Measurements from ENCODE around the gene LDB2. TPM values are rescaled to one million over a fixed set of nuclear protein-coding genes. Genes with fewer than 3 reads are reported as not detected.

Gene LDB2
- total RNA-seq, 3 donors from 2014 or later, result 34.5 to 68.8 (median 36.5) TPM

DNA sequence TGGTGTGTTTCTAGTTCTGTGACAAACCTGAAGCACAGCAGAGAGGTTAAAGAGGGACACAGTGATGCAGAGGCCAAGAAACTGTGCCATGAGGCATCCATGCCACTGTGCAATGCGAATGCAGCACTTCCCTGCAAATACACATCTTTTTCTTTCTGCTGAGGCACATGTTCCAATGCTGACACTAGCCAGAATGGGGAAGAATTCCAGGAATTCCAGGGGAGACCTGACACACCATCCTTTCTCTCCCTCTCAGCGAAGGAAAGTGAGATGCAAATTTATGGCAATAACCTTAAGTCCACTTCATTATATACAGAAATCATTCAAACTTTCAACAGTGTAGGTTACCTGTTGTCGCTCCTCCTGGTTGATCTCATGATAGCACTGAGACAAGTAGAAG is 204.8 kb downstream of the LDB2 start:
- H3K27me3 ChIP-seq, result no peaks in the 10 kb centered on the region
- intact Hi-C loops (cut with DNase I; ENCODE audit: low total_unique reads), result no loop called here

DNA sequence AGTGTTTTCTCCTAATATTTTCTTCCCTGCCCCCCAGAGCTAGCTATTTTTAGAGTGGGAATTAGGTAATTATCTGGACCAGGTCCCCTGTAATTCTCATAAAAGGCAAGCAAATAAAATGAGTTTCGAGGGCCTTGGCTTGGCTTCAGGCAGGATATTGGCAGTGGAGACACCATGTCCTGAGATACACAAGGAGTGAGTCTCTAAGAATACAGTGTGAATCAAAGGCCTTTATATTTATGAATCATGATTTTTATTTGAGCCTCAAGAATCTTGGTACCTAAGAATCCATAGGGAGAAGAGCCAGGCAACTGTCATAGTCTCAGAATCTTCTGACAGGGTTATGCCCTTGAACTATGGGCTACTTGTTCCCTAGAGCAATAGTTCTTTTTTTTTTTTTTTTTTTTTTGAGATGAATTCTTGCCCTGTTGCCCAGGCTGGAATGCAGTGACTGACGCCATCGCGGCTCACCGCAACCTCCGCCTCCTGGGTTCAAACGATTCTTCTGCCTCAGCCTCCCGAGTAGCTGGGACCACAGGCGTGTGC is 205.4 kb downstream of the LDB2 start:
- Histone ChIP-seq H3K4me3 (no peak overlapping the region), H3K27me3 (no peaks in the 10 kb centered on the region), H3K9me3 (no peaks in the 10 kb centered on the region), H3K4me1 (no peaks in the 10 kb centered on the region), H3K27ac (peak overlapping the region; percentile 6 to 62), H3K36me3 (no peaks in the 10 kb centered on the region)
- TF ChIP-seq POLR2AphosphoS5 (IDR thresholded peaks at IDR 0.05), result no peak
- TF ChIP-seq POLR2A (IDR thresholded peaks at IDR 0.05), result no peak
- TF ChIP-seq, protein P1, sequence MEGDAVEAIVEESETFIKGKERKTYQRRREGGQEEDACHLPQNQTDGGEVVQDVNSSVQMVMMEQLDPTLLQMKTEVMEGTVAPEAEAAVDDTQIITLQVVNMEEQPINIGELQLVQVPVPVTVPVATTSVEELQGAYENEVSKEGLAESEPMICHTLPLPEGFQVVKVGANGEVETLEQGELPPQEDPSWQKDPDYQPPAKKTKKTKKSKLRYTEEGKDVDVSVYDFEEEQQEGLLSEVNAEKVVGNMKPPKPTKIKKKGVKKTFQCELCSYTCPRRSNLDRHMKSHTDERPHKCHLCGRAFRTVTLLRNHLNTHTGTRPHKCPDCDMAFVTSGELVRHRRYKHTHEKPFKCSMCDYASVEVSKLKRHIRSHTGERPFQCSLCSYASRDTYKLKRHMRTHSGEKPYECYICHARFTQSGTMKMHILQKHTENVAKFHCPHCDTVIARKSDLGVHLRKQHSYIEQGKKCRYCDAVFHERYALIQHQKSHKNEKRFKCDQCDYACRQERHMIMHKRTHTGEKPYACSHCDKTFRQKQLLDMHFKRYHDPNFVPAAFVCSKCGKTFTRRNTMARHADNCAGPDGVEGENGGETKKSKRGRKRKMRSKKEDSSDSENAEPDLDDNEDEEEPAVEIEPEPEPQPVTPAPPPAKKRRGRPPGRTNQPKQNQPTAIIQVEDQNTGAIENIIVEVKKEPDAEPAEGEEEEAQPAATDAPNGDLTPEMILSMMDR (IDR thresholded peaks at IDR 0.05), result no peak
- intact Hi-C loops (cut with DNase I; ENCODE audit: low total_unique reads), result no loop called here
- DNase-seq (ENCODE audit: low spot score in 2 of 2), result peak in 1 of 2 donors; percentile 43

More for the DNA sequence above, 204.8 kb downstream of the LDB2 start:
- Histone ChIP-seq H3K27ac (no peak overlapping the region), H3K4me3 (no peak overlapping the region), H3K36me3 (no peaks in the 10 kb centered on the region), H3K4me1 (no peaks in the 10 kb centered on the region), H3K9me3 (no peaks in the 10 kb centered on the region)
- no peak for DNase-seq (ENCODE audit: low spot score in 2 of 2)
- TF ChIP-seq, protein P1 (IDR thresholded peaks at IDR 0.05), result no peak
- no peak for TF ChIP-seq POLR2AphosphoS5 (IDR thresholded peaks at IDR 0.05)
- no peak for TF ChIP-seq POLR2A (IDR thresholded peaks at IDR 0.05)

DNA sequence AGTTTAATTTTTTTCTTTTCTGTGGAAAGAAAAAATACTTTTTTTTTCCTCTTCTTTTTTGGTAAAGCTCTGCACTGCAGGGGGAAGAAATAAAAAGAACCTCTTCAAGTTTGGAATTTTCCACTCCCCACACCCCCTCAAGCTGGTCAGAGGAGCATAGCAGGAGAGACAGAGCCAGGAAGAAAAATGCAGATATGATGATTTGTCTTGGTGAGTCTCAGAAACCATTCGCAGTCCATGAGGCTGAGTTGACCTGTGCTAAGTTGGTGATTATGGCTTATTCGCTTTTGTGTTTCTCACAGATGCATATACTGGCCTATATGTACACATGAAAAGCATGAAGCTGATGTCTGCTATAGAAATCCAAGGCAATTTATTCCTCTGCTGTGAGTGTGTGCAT is 205.9 kb downstream of the LDB2 start:
- H3K9me3 ChIP-seq, result no peaks in the 10 kb centered on the region
- no peak overlapping the region for H3K4me3 ChIP-seq
- DNase-seq (ENCODE audit: low spot score in 2 of 2), result no peak
- intact Hi-C loops (cut with DNase I; ENCODE audit: low total_unique reads), result no loop called here
- H3K27ac ChIP-seq, result peak overlapping the region; percentile 6 to 62
- TF ChIP-seq, protein P1 (IDR thresholded peaks at IDR 0.05), result no peak
- no peak for TF ChIP-seq POLR2AphosphoS5 (IDR thresholded peaks at IDR 0.05)
- no peak for TF ChIP-seq POLR2A (IDR thresholded peaks at IDR 0.05)
- no peaks in the 10 kb centered on the region for H3K27me3 ChIP-seq
- no peaks in the 10 kb centered on the region for H3K36me3 ChIP-seq
- no peaks in the 10 kb centered on the region for H3K4me1 ChIP-seq

DNA sequence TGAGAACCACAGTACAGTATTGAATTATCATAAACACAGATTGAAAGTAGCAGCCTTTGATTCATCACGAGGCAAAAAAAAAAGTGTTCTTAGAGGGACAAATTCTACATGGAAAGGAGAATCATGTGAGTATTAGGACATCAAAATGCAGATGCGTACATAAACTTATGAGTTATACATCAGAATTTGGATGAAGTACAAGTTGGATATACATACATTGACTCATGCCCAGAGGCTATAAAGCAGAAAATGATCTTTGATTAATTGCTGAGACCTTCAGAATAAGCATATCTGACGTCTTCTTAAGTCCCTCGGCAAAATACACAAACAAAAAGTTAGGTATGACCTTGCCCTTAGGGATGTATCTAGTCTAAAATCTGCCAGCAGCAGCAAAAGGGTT is 206.4 kb downstream of the LDB2 start:
- Histone ChIP-seq H3K36me3 (no peaks in the 10 kb centered on the region), H3K27me3 (no peaks in the 10 kb centered on the region), H3K4me3 (no peak overlapping the region), H3K27ac (peak overlapping the region; percentile 6 to 36), H3K4me1 (no peaks in the 10 kb centered on the region), H3K9me3 (no peaks in the 10 kb centered on the region)
- TF ChIP-seq, protein P1 (IDR thresholded peaks at IDR 0.05), result no peak
- TF ChIP-seq POLR2A (IDR thresholded peaks at IDR 0.05), result no peak
- TF ChIP-seq POLR2AphosphoS5 (IDR thresholded peaks at IDR 0.05), result no peak
- no peak for DNase-seq (ENCODE audit: low spot score in 2 of 2)
- intact Hi-C loops (cut with DNase I; ENCODE audit: low total_unique reads), result no loop called here

DNA sequence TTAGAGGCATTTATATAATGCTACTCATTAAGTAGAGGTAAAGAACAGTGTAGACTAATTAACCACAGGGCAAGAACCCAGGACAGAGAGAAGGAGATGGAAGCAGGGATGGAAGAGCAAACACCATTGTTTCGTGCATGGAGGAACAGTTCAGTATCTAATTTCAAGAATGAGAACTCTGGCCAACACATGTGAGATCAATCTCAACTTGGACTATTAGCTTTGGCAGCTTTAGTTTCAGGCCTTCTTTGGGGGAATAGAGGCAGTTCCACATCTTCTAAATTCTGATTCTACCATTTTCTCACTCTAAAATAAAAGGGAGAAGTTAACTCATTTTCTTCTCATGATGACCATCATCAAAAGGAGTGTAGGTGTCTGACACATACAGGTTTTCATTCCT is 207.0 kb downstream of the LDB2 start:
- TF ChIP-seq, protein P1 (IDR thresholded peaks at IDR 0.05), result no peak
- TF ChIP-seq POLR2A (IDR thresholded peaks at IDR 0.05), result no peak
- H3K27ac ChIP-seq, result peak overlapping the region in 1 of 2 donors; percentile 12
- no peaks in the 10 kb centered on the region for H3K4me1 ChIP-seq
- H3K4me3 ChIP-seq, result no peak overlapping the region
- intact Hi-C loops (cut with DNase I; ENCODE audit: low total_unique reads), result no loop called here
- H3K9me3 ChIP-seq, result no peaks in the 10 kb centered on the region
- no peaks in the 10 kb centered on the region for H3K36me3 ChIP-seq
- DNase-seq (ENCODE audit: low spot score in 2 of 2), result no peak
- no peaks in the 10 kb centered on the region for H3K27me3 ChIP-seq

Measured in breast epithelium (tissue), 4 donors.